ENCODE data around the gene REL. TPM values are rescaled to one million over a fixed set of nuclear protein-coding genes. Genes with fewer than 3 reads are reported as not detected.

Gene REL
- total RNA-seq, 1 experiment from 2014 or later: 10.2 TPM

- TF ChIP-seq CTCF (IDR thresholded peaks at IDR 0.05 in 2 of 3, conservative IDR thresholded peaks at IDR 0.05 in 1 of 3; ENCODE audit: borderline replicate concordance in 1 of 3, insufficient read depth in 1 of 3, low read depth in 2 of 3, low read length in 2 of 3) (no peak), ZNF274 (IDR thresholded peaks at IDR 0.05; ENCODE audit: low read depth, low read length) (no peak)
Measured at GRCh38 chr2:60958361-60958760, 77.0 kb downstream of the REL start (continued).

GRCh38 chr2:60958800-60959199, 77.4 kb downstream of the REL start:
- no peak for DNase-seq (ENCODE audit: low read depth, low spot score)
- no peak overlapping the region for H2AFZ ChIP-seq (ENCODE audit: low read depth, low read length, poor library complexity, severe bottlenecking)
- H3K27me3 ChIP-seq (ENCODE audit: insufficient read depth, low read length): no peaks in the 10 kb centered on the region
- no peak overlapping the region for H3K9ac ChIP-seq (ENCODE audit: low read length)
- peaks cover 0 to 3% of the 10 kb centered on the region in 2 experiments; a peak in 1 of 4 replicates for H3K4me1 ChIP-seq (ENCODE audit: control insufficient read depth in 1 of 2, insufficient read depth in 2 of 2, low read length in 2 of 2)
- no peak overlapping the region for H3K27ac ChIP-seq (ENCODE audit: low read depth, low read length)
- H3K79me2 ChIP-seq (ENCODE audit: insufficient read depth, low read length): no peaks in the 10 kb centered on the region
- BruUV-seq (replicated peaks): no TSS peak
- H4K20me1 ChIP-seq (ENCODE audit: insufficient read depth): no peaks in the 10 kb centered on the region
- H3K36me3 ChIP-seq (ENCODE audit: control insufficient read depth in 1 of 2, insufficient read depth in 2 of 2, low read length in 2 of 2): no peaks in the 10 kb centered on the region
- no peaks in the 10 kb centered on the region for H3K9me3 ChIP-seq (ENCODE audit: control insufficient read depth in 1 of 2, insufficient read depth in 1 of 2, low read depth in 1 of 2, low read length in 2 of 2)
- no peak for TF ChIP-seq MAX (IDR thresholded peaks at IDR 0.05)
- TF ChIP-seq YY1 (IDR thresholded peaks at IDR 0.05; ENCODE audit: extremely low read depth, insufficient replicate concordance, low read depth, low read length): no peak
- no peak for TF ChIP-seq REST (IDR thresholded peaks at IDR 0.05; ENCODE audit: low read depth)
- no peak for TF ChIP-seq CTCF (IDR thresholded peaks at IDR 0.05 in 2 of 3, conservative IDR thresholded peaks at IDR 0.05 in 1 of 3; ENCODE audit: borderline replicate concordance in 1 of 3, insufficient read depth in 1 of 3, low read depth in 2 of 3, low read length in 2 of 3)
- no peak for TF ChIP-seq EGR1 (IDR thresholded peaks at IDR 0.05; ENCODE audit: low read depth)
- ChIA-PET POLR2A (no interaction called here), RAD21 (ENCODE audit: low non-redundant PET in 1 of 2, low total read pairs in 2 of 2, uncharacterized antibody in 2 of 2, unreplicated experiment in 2 of 2) (no interaction called here), CTCF (no interaction called here)
- ATAC-seq: no peak
- no peak overlapping the region for H3K4me2 ChIP-seq (ENCODE audit: low read length)
- intact Hi-C loops (cut with micrococcal nuclease): no loop called here
- no peaks in the 10 kb centered on the region for H3K9me2 ChIP-seq (ENCODE audit: insufficient read depth)
- H3K4me3 ChIP-seq (replicated peaks in 1 of 2; ENCODE audit: low read depth in 1 of 2, low read length in 2 of 2): no peak overlapping the region
